CD4-positive, alpha-beta T cell treated with Interferon alpha-2 for 1 hour (primary cell): ENCODE measurements around the gene RSAD2.
A peak's percentile ranks its signal among the peaks of the same experiment; 100 is the strongest.

ENCODE experiments used
- DNase-seq, 2 donors: peaks; one replicate each; pipeline ENCODE4 v3.0.0-alpha.2; 2020 to 2022

The RSAD2 gene

DNA sequence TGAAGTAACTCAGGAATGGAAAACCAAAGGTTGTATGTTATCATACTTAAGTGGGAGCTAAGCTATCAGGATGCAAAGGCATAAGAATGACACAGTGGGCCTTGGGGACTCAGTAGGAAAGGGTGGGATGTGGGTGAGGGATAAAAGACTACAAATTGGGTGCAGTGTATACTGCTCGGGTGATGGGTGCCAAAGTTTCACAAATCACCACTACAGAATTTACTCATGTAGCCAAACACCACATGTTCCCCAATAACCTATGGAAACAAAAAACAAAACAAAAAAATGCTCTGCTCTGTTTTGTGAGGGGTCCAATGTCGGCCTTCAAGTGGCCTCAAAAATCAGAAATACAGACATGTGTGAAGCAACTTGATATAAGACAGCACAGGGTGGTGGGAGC lies 30.7 kb downstream of the RSAD2 start:
- DNase-seq: no peak

- DNase-seq: peak; percentile 50 to 82
These were observed 32.1 kb downstream of the RSAD2 start for GRCh38 chr2:6909431-6910385.

GRCh38 chr2:6911721-6912120 lies 34.1 kb downstream of the RSAD2 start:
- no peak for DNase-seq

DNA sequence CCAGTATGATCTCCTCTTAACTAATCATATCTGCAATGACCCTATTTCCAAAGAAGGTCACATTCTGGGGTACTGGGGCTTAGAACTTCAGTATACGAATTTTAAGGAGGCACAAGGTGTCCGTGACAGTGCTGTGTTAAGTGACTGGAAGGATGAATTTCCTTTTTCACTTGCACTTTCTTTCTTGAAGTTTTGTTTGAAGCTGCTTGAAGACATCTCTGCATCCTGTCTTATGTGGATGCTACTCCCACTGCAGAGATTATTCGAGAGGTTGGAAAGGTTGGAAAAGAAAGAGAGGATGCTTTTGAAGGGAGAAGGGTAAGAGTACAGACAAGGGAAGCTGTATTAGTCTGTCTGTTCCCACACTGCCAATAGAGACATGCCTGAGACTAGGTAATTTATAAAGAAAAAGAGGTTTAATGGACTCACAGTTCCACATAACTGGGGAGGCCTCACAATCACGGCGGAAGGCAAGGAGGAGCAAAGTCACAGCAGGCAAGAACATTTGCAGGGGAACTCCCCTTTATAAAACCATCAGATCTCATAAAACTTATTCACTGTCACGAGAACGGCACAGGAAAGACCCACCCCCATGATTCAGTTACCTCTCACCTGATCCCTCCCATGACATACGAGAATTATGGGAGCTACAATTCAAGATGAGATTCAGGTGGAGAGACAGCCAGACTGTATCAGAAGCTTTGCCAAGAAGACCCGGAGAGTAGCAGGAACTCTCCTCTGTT lies 36.0 kb downstream of the RSAD2 start:
- peak; percentile 40 to 61 for DNase-seq

GRCh38 chr2:6914828-6915227 lies 37.3 kb downstream of the RSAD2 start:
- no peak for DNase-seq

DNA sequence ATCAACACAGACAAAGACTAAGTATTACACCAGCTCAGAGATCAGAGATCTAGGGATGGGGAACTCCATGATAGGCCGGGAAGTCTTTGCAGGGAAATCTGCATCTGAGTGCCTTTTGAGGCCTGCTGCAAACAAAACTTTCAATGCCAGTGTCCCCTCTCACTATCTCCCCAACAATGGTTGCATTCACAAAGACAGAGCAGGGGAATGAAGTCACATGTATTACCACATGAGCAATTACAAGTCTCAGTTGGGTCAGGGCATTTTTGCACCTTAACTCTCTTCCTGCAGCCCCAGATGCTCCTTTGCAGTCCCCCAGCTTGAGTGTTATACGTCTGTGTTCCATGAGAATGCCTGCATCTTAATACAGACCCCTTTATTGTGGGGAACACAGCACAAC lies 37.8 kb downstream of the RSAD2 start:
- DNase-seq: no peak

DNA sequence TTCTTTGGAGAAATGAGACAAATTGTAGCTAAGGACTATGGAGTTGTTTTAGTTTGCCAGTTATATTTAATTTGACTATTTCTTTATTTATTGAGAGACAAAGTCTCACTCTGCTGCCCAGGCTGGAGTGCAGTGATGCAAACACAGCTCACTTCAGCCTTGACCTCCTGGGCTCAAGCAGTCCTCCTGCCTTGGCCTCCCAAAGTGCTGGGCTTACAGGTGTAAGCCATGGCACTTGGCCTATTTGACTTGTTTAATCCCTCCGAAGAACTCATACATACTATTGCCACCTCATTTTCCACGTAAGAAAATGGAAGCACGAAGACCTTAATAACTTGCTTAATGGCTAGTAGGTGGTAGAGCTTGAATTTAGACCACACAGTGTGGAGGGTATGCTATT lies 38.6 kb downstream of the RSAD2 start:
- DNase-seq: no peak

- no peak for DNase-seq
These were observed 39.1 kb downstream of the RSAD2 start for GRCh38 chr2:6916736-6917070.

DNA sequence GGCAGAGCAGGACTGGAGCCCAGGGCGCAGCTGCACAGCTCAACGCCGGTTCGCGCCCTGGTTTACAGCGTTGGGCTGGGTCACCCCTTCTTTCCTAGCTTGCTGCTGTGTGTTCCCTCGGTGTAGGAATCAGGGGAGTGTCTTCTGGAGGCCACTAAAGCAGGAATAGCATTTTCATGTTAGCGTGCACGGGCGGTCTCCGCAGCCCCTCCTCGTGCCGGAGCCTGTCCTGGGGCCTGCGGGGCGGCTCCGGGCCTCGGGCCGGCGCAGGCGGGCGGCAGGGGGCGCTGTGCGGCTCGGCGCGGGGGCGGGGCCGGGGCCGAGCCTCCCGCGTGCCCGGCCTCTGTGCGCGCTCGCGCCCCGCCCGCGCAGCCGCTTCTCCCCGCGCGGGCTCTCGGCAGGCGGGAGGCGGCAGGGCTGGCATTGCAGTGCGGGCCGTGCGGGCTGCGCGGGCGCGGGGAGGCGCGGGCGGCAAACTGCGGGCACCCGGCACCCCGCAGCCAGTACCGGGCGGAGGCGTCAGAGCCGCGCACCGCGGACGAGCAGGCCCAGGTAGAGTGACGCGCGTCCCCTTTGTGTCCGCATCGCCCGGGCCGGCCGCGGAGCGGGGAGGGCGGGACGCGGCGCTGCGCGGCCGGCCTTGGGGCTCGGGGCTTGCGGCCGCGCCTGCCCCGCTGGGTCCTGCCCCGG lies 39.6 kb downstream of the RSAD2 start, which contains the start of gene RNF144A:
TSS of gene RNF144A (plus strand) at position 342 of the 690 bp plus-strand sequence. CDS start 79,515 bp downstream, outside the sequence.
- peak; percentile 61 to 82 for DNase-seq

GRCh38 chr2:6917761-6918421 lies 40.3 kb downstream of the RSAD2 start:
- no peak for DNase-seq

DNA sequence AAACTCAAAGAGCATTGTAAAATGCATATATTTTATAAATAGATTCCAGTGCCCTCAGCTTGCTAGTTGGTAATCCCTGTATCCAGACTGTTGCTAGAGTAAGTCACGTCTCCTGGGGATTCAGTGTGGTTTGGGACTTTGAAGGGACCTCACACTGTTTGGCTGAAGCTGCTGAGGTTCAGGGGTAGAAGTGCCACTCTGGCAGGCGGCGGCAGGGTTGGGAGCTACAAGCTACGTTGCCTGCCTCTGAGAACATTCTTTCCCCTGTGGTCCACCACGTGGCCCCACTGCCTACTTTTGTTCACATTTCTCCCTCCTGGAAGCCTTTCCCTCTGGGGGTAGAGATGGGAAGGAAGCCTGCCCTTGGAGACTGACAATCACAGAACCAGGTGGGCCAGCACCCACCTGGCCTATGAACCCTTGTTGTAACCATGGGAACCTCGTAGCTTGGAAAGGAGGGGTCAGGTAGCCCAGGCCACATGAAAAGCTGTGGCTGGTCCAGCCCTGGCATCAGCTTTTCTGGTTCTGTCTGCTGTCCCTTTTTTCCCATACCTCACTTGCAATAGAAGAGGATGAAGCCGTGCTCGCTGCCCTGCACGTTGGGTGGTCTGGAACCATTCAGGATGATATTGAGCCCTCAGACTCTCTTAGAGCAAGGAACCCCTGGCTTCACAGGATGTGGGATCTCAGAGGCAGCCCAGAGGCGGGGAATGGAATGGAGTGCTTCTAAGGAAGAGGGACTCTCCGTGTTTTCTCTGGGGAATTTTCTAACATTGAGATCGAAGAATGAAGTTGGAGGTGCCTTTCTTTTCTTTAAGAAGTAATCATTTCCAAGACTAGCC lies 42.5 kb downstream of the RSAD2 start:
- DNase-seq: no peak

- no peak for DNase-seq
These were observed 43.1 kb downstream of the RSAD2 start for GRCh38 chr2:6920743-6921064.

GRCh38 chr2:6921321-6921922 lies 43.8 kb downstream of the RSAD2 start:
- DNase-seq: no peak

GRCh38 chr2:6922201-6922656 lies 44.7 kb downstream of the RSAD2 start:
- no peak for DNase-seq

GRCh38 chr2:6923319-6923718 lies 45.7 kb downstream of the RSAD2 start:
- no peak for DNase-seq

GRCh38 chr2:6924101-6924923 lies 46.7 kb downstream of the RSAD2 start:
- DNase-seq: no peak

GRCh38 chr2:6924924-6925409 lies 47.4 kb downstream of the RSAD2 start:
- DNase-seq: no peak

GRCh38 chr2:6926071-6926732 lies 48.6 kb downstream of the RSAD2 start:
- DNase-seq: no peak

- no peak for DNase-seq
These were observed 49.6 kb downstream of the RSAD2 start for GRCh38 chr2:6927186-6927585.

- no peak for DNase-seq
These were observed 50.2 kb downstream of the RSAD2 start for GRCh38 chr2:6927753-6928152.
